ENCODE data around the gene IFIT1.

- TF ChIP-seq EP300 (IDR thresholded peaks at IDR 0.05; ENCODE audit: borderline replicate concordance) = no peak
- no peak for TF ChIP-seq TAF1 (IDR thresholded peaks at IDR 0.05; ENCODE audit: low read depth)
Observed at GRCh38 chr10:89398003-89398749, 5.8 kb downstream of the IFIT1 start.
